Activated B cell treated with CpG ODN at 0.5 μM for 24 hours (primary cell): Measurements from ENCODE around the gene EGFR. TPM values are rescaled to one million over a fixed set of nuclear protein-coding genes. Genes with fewer than 3 reads are reported as not detected.

Source experiments
- ATAC-seq: fragments of 200-7000 bp; cut with Tn5 transposase; one replicate; pipeline ENCODE4 v1.10.0; 2021; ENCODE audit warnings: low read depth, mild to moderate bottlenecking, moderate library complexity
- CTCF ChIA-PET: fragments of 350-600 bp; sonication (Branson Sonifier 250); formaldehyde crosslinking; loops from one replicate; lab custom pipeline; 2021; ENCODE audit warnings: antibody characterized with exemption; lab: Charles Lee
- POLR2A ChIA-PET: fragments of 350-600 bp; sonication (Branson Sonifier 250); formaldehyde crosslinking; loops from one replicate; lab custom pipeline; 2021; ENCODE audit warnings: antibody characterized with exemption; lab: Charles Lee
- DNase-seq: peaks from one replicate; pipeline ENCODE4 v3.0.0; 2022
- H3K27ac Mint-ChIP-seq: one replicate; pipeline ENCODE4 v1.8.0; 2020; ENCODE audit warnings: mixed read lengths
- H3K27me3 Mint-ChIP-seq: one replicate; pipeline ENCODE4 v1.8.0; 2021; ENCODE audit warnings: mixed read lengths
- H3K36me3 Mint-ChIP-seq: one replicate; pipeline ENCODE4 v1.8.0; 2021; ENCODE audit warnings: low read depth, mixed read lengths
- H3K4me1 Mint-ChIP-seq: one replicate; pipeline ENCODE4 v1.8.0; 2021; ENCODE audit warnings: mixed read lengths
- H3K4me3 Mint-ChIP-seq: one replicate; pipeline ENCODE4 v1.8.0; 2020; ENCODE audit warnings: mild to moderate bottlenecking, mixed read lengths
- H3K9me3 Mint-ChIP-seq: one replicate; pipeline ENCODE4 v1.8.0; 2020; ENCODE audit warnings: mixed read lengths
- intact Hi-C: fragments of 100-400 bp; cut with micrococcal nuclease; formaldehyde crosslinking; loops from one replicate; pipeline ENCODE4 v1.15.1; 2024
- total RNA-seq: library from RNA; stranded (reverse); gene quantifications from 2 replicates; pipeline ENCODE4 v1.2.3, GENCODE V29; 2022
- TF ChIP-seq, protein P1 (sequence below): fragments of 200-600 bp; IDR thresholded peaks from one replicate; pipeline ENCODE4 v1.8.0; 2022; ENCODE audit warnings: antibody characterized with exemption, mild to moderate bottlenecking

The EGFR gene
- total RNA-seq, 1 donor from 2014 or later, result not detected

DNA sequence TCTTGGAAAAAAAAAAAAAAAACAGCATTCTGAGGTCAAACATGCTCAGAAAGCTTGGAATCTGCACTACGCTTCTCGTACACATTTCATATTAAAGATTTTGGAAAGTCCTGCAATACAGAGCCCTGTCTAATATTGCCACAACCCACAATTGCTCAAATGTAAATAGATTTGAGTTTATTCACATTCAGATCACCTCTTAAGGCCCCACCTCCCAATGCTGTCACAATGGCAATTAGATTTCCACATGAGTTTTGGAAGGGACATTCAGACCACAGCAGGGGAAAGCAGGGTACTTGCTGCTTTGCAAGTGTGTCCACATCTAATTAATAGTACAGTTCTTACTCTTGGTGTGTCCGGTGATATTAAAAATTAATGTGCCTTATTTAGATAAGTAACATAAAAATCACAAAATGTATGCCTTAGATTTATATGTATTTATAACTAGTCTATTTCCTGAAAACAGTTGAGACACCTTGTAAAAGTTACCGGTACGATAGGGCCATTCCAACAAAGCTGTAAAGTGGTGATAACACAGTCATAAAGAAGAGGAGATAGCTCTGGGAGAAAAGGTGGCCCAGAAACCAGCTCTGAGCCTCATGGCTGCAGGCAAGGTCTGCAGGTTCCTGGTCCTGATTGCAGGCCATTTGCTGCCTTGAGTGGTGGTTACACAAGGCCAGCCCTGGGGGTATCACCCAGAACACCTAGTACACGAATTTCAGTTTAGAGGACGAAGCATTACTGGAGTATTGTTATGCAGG lies 27.9 kb downstream of the EGFR start:
- intact Hi-C loops, result no loop called here
- DNase-seq (no peak), ATAC-seq (no peak)
- TF ChIP-seq, protein P1, sequence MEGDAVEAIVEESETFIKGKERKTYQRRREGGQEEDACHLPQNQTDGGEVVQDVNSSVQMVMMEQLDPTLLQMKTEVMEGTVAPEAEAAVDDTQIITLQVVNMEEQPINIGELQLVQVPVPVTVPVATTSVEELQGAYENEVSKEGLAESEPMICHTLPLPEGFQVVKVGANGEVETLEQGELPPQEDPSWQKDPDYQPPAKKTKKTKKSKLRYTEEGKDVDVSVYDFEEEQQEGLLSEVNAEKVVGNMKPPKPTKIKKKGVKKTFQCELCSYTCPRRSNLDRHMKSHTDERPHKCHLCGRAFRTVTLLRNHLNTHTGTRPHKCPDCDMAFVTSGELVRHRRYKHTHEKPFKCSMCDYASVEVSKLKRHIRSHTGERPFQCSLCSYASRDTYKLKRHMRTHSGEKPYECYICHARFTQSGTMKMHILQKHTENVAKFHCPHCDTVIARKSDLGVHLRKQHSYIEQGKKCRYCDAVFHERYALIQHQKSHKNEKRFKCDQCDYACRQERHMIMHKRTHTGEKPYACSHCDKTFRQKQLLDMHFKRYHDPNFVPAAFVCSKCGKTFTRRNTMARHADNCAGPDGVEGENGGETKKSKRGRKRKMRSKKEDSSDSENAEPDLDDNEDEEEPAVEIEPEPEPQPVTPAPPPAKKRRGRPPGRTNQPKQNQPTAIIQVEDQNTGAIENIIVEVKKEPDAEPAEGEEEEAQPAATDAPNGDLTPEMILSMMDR, result no peak
- CTCF ChIA-PET, result no interaction called here
- no peak overlapping the region for H3K4me3 Mint-ChIP-seq
- no peak overlapping the region for H3K27ac Mint-ChIP-seq
- H3K9me3 Mint-ChIP-seq, result no peaks in the 10 kb centered on the region
- H3K4me1 Mint-ChIP-seq, result no peaks in the 10 kb centered on the region
- POLR2A ChIA-PET, result no interaction called here
- peaks cover 2% of the 10 kb centered on the region for H3K27me3 Mint-ChIP-seq
- H3K36me3 Mint-ChIP-seq, result no peaks in the 10 kb centered on the region

DNA sequence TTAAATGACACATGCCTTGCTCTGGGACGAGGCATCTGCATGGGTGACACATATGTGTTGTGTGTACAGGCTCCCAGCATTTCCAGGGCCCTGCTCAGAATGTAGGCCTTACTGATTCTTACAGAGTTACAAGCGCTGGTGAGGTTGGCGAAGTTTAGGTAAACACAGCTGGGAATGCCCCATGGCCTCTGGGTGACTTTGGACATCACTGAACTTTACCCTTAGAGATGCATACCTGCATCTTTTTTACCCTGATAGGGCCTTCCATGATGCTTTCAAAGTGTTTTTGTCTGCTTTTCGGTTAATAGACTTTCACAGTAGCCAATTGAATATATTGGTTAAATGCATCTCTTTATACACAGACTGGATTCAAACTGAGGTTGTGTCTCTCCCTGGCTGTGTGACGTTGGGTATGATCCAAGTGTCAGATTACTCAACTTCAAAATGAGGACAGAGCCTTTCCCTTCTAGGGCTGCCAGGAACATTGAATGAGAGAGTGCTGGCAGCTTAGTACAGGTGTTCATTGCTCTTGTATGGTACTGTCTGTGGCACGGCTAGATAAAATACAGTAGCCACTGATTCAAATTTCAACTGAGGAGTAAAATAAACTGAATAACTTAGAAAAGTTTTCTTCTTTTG lies 29.5 kb downstream of the EGFR start:
- peaks cover 3% of the 10 kb centered on the region for H3K27me3 Mint-ChIP-seq
- intact Hi-C loops, result no loop called here
- no peaks in the 10 kb centered on the region for H3K9me3 Mint-ChIP-seq
- POLR2A ChIA-PET, result no interaction called here
- no peak for ATAC-seq
- H3K36me3 Mint-ChIP-seq, result no peaks in the 10 kb centered on the region
- CTCF ChIA-PET, result no interaction called here
- no peak overlapping the region for H3K4me3 Mint-ChIP-seq
- DNase-seq, result no peak
- no peaks in the 10 kb centered on the region for H3K4me1 Mint-ChIP-seq
- H3K27ac Mint-ChIP-seq, result no peak overlapping the region
- TF ChIP-seq, protein P1, result no peak

DNA sequence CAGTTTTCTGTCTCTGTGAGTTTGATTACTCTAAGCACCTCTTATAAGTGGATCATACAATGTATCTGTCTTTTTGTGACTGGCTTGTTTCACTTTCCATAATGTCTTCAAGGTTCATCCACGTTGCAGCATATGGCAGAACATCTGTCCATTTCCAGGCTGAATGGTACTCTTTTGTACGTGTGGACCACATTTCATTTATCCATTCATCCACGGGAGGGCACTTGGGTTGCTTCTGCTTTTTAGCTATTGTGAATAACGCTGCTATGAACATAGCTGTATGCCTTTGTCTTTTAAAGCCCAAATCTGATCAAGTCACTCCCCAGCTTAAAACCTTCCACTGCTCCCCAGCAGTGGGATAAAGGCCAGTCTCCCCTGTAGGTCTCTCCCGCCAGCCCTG lies 31.5 kb downstream of the EGFR start:
- POLR2A ChIA-PET, result no interaction called here
- CTCF ChIA-PET, result interaction anchor here (1.6 to 2.3 kb wide), 2 partner anchors 21 to 205 kb away, joined by 5 to 31 read pairs; no protein-coding TSS in a partner anchor
- no peak for ATAC-seq

DNA sequence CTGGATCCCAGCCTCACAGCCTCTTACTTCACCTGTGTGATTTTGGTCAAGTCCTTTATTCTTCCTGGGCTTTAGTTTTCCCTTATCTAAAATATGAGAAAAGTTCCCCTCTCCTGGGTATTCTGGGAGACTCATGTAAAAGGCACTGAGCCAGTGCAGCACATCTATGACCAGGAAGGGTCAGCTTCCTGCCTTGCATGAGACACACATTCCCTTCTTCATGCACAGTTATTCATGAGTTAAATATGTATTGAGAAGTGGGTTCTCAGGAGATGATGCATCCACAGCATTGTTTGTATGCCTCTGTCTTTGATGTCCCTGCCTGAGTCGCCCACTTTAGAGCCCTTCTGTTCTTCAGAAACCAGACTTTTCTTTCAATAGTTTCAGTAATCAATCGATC lies 33.3 kb downstream of the EGFR start:
- no peaks in the 10 kb centered on the region for H3K9me3 Mint-ChIP-seq
- ATAC-seq (no peak), DNase-seq (no peak)
- no peaks in the 10 kb centered on the region for H3K36me3 Mint-ChIP-seq
- intact Hi-C loops, result no loop called here
- POLR2A ChIA-PET, result no interaction called here
- no peak overlapping the region for H3K27ac Mint-ChIP-seq
- TF ChIP-seq, protein P1, result no peak
- peaks cover 6% of the 10 kb centered on the region for H3K27me3 Mint-ChIP-seq
- H3K4me3 Mint-ChIP-seq, result no peak overlapping the region
- no peaks in the 10 kb centered on the region for H3K4me1 Mint-ChIP-seq
- CTCF ChIA-PET, result no interaction called here

More for the DNA sequence above, 31.5 kb downstream of the EGFR start:
- no peaks in the 10 kb centered on the region for H3K4me1 Mint-ChIP-seq
- H3K4me3 Mint-ChIP-seq, result no peak overlapping the region
- no peak for DNase-seq
- no peaks in the 10 kb centered on the region for H3K36me3 Mint-ChIP-seq
- H3K9me3 Mint-ChIP-seq, result no peaks in the 10 kb centered on the region
- no peak overlapping the region for H3K27ac Mint-ChIP-seq
- TF ChIP-seq, protein P1, result no peak
- H3K27me3 Mint-ChIP-seq, result peaks cover 6% of the 10 kb centered on the region
- intact Hi-C loops, result loop anchor here (1.0 kb wide), 1 partner anchor 205 kb away; no protein-coding TSS in a partner anchor

DNA sequence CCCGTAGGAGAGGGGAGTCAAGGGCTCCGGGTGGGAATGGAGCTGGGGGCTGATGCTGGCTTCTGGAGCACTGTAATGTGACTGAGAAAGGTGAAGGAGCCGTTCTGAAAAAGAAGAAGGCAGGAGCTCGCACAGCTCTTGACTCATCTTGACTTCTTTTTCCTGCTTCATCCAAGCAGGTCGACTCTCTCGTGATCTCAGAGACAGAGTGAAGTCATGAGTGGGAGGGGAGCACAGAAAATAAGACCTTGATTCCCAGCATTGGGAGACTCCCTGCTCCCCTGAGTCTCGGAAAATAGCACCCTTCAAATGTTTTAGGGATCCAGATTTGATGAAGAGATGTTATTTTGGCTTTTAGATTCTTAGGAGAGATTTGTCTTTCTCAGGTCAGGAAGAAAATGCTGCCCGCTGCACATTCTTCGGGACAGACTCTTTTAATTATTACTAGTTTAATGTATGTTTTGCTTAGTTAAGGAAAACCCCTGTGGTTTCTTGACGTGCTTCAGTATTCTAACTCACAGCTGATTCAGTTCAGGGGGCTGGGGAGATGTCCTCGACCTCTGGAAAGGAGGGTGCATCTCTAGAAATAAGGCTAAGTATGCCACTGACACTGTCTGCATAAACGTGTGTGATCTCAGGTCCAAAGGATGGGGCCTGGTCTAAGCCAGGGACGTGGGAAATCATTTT lies 34.1 kb downstream of the EGFR start:
- H3K9me3 Mint-ChIP-seq, result no peaks in the 10 kb centered on the region
- ChIA-PET POLR2A (no interaction called here), CTCF (no interaction called here)
- H3K27ac Mint-ChIP-seq, result no peak overlapping the region
- no peak overlapping the region for H3K4me3 Mint-ChIP-seq
- no peaks in the 10 kb centered on the region for H3K4me1 Mint-ChIP-seq
- TF ChIP-seq, protein P1, result no peak
- intact Hi-C loops, result no loop called here
- H3K36me3 Mint-ChIP-seq, result no peaks in the 10 kb centered on the region
- H3K27me3 Mint-ChIP-seq, result peaks cover 6% of the 10 kb centered on the region
- ATAC-seq (no peak), DNase-seq (no peak)
